WTC11 (cell line): Measurements from ENCODE around the gene PSMD11. TPM values are rescaled to one million over a fixed set of nuclear protein-coding genes. Genes with fewer than 3 reads are reported as not detected.

Experiments used
- ATAC-seq: fragments of 200-7000 bp; cut with Tn5 transposase; 2 replicates; pipeline ENCODE4 v1.10.0; 2021; ENCODE audit warnings: mild to moderate bottlenecking, moderate library complexity
- CTCF ChIA-PET: fragments of 300-600 bp; sonication (Branson Sonifier 250); formaldehyde crosslinking; loops from one replicate; lab custom pipeline; 2021; ENCODE audit warnings: antibody characterized with exemption; lab: Charles Lee
- POLR2A ChIA-PET: fragments of 350-600 bp; sonication (Branson Sonifier 250); formaldehyde crosslinking; loops from one replicate; lab custom pipeline; 2021; ENCODE audit warnings: antibody characterized with exemption; lab: Charles Lee
- DNase-seq: peaks from one replicate; pipeline ENCODE4 v3.0.0; 2021; ENCODE audit warnings: low spot score
- H3K27ac Mint-ChIP-seq: 2 replicates; pipeline ENCODE4 v1.8.0; 2021; ENCODE audit warnings: mixed read lengths
- H3K27me3 Mint-ChIP-seq: 2 replicates; pipeline ENCODE4 v1.8.0; 2021; ENCODE audit warnings: low read depth, mild to moderate bottlenecking, moderate library complexity, mixed read lengths
- H3K36me3 Mint-ChIP-seq: 2 replicates; pipeline ENCODE4 v1.8.0; 2021; ENCODE audit warnings: mixed read lengths
- H3K4me1 Mint-ChIP-seq: 2 replicates; pipeline ENCODE4 v1.8.0; 2022; ENCODE audit warnings: mixed read lengths
- H3K4me3 Mint-ChIP-seq: 2 replicates; pipeline ENCODE4 v1.8.0; 2021; ENCODE audit warnings: mild to moderate bottlenecking, moderate library complexity, mixed read lengths
- H3K9me3 Mint-ChIP-seq: 2 replicates; pipeline ENCODE4 v1.8.0; 2021; ENCODE audit warnings: mixed read lengths
- CREM ChIP-seq: sonication (generic); formaldehyde crosslinking; IDR thresholded peaks from 2 replicates; pipeline ENCODE4 v1.8.1; 2022; ENCODE audit warnings: mild to moderate bottlenecking, missing genetic modification reagents, moderate library complexity
- E2F1 ChIP-seq: sonication (generic); formaldehyde crosslinking; IDR thresholded peaks from 2 replicates; pipeline ENCODE4 v1.8.0; 2022; ENCODE audit warnings: mild to moderate bottlenecking, missing genetic modification reagents
- ELF4 ChIP-seq: sonication (generic); formaldehyde crosslinking; IDR thresholded peaks from 2 replicates; pipeline ENCODE4 v1.8.1; 2022; ENCODE audit warnings: low read depth, mild to moderate bottlenecking, moderate library complexity, missing genetic modification reagents
- ERG ChIP-seq: fragments of 250-450 bp; sonication (Bioruptor Pico); IDR thresholded peaks from 2 replicates; pipeline ENCODE4 v1.8.0; 2021; ENCODE audit warnings: mild to moderate bottlenecking
- FOXJ3 ChIP-seq: sonication (generic); formaldehyde crosslinking; IDR thresholded peaks from 2 replicates; pipeline ENCODE4 v1.9.0; 2021; ENCODE audit warnings: missing genetic modification reagents, mild to moderate bottlenecking, borderline replicate concordance
- GTF2I ChIP-seq: fragments of 250-450 bp; sonication (Bioruptor Pico); conservative IDR thresholded peaks from 2 replicates; pipeline ENCODE4 v1.4.0; 2021; ENCODE audit warnings: mild to moderate bottlenecking
- JUN ChIP-seq: sonication (generic); formaldehyde crosslinking; IDR thresholded peaks from 2 replicates; pipeline ENCODE4 v1.8.0; 2023; ENCODE audit warnings: mild to moderate bottlenecking, missing genetic modification reagents
- NFE2L1 ChIP-seq: sonication (generic); formaldehyde crosslinking; IDR thresholded peaks from 2 replicates; pipeline ENCODE4 v1.8.1; 2023; ENCODE audit warnings: missing genetic modification reagents
- TP53 ChIP-seq: sonication (generic); formaldehyde crosslinking; IDR thresholded peaks from 2 replicates; pipeline ENCODE4 v1.8.1; 2023; ENCODE audit warnings: mild to moderate bottlenecking, missing genetic modification reagents
- ZNF121 ChIP-seq: sonication (generic); formaldehyde crosslinking; IDR thresholded peaks from 2 replicates; pipeline ENCODE4 v1.8.0; 2023; ENCODE audit warnings: missing genetic modification reagents
- ZNF416 ChIP-seq: fragments of 250-450 bp; sonication (Bioruptor Pico); IDR thresholded peaks from 2 replicates; pipeline ENCODE4 v1.9.0; 2021; ENCODE audit warnings: mild to moderate bottlenecking, inconsistent platforms
- total RNA-seq: library from RNA; stranded (reverse); gene quantifications from 3 replicates; pipeline ENCODE4 v1.2.3, GENCODE V29; 2021
- TF ChIP-seq, protein P1 (sequence below): fragments of 250-450 bp; sonication (Bioruptor Pico); IDR thresholded peaks from 2 replicates; pipeline ENCODE4 v1.9.0; 2021; ENCODE audit warnings: mild to moderate bottlenecking
- TF ChIP-seq, protein P2 (sequence below): fragments of 200-600 bp; IDR thresholded peaks from 2 replicates; pipeline ENCODE4 v1.8.0; 2022; ENCODE audit warnings: antibody characterized with exemption

PSMD11 gene
- total RNA-seq, 1 experiment from 2014 or later, result 155 TPM

- TF ChIP-seq, protein P1, sequence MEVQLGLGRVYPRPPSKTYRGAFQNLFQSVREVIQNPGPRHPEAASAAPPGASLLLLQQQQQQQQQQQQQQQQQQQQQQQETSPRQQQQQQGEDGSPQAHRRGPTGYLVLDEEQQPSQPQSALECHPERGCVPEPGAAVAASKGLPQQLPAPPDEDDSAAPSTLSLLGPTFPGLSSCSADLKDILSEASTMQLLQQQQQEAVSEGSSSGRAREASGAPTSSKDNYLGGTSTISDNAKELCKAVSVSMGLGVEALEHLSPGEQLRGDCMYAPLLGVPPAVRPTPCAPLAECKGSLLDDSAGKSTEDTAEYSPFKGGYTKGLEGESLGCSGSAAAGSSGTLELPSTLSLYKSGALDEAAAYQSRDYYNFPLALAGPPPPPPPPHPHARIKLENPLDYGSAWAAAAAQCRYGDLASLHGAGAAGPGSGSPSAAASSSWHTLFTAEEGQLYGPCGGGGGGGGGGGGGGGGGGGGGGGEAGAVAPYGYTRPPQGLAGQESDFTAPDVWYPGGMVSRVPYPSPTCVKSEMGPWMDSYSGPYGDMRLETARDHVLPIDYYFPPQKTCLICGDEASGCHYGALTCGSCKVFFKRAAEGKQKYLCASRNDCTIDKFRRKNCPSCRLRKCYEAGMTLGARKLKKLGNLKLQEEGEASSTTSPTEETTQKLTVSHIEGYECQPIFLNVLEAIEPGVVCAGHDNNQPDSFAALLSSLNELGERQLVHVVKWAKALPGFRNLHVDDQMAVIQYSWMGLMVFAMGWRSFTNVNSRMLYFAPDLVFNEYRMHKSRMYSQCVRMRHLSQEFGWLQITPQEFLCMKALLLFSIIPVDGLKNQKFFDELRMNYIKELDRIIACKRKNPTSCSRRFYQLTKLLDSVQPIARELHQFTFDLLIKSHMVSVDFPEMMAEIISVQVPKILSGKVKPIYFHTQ, result no peak
- no peak for TF ChIP-seq NFE2L1
Observed at GRCh38 chr17:32440722-32441121, 3.6 kb upstream of the PSMD11 start (continued).

DNA sequence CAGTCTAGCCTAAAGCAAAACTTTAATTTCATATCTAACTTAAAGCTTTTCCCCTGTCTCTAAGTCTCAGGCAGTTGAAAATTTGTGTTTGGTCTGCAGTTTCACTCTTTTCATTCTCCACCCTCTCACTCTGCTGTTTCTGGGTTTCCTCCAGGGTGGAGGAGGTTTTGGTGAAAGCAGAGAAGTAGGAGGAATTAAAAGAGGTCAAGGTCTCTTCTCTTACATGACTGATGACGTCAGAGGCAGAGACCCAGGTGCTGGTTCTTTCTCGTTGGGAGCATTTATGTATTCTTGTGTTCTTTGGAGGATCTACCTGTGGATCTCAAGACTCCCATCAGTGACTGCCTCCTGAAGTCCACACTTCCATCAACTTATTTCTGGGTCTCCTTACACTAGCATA, 2.4 kb upstream of the PSMD11 start:
- ChIA-PET POLR2A (no interaction called here), CTCF (no interaction called here)
- no peak for ATAC-seq
- TF ChIP-seq CREM (CRISPR knock-in tag), result no peak
- TF ChIP-seq ELF4 (CRISPR knock-in tag), result no peak
- no peak for TF ChIP-seq JUN (CRISPR knock-in tag)
- no peak for TF ChIP-seq FOXJ3 (CRISPR knock-in tag)
- Mint-ChIP-seq H3K27ac (no peak overlapping the region), H3K9me3 (peaks cover 13% of the 10 kb centered on the region), H3K4me1 (peaks cover 17% of the 10 kb centered on the region), H3K36me3 (peaks cover 10% of the 10 kb centered on the region), H3K4me3 (no peak overlapping the region), H3K27me3 (peaks cover 34% of the 10 kb centered on the region)
- no peak for DNase-seq

- H3K27ac Mint-ChIP-seq, result no peak overlapping the region
- TF ChIP-seq ZNF121 (peak; percentile 95), ZNF416 (no peak), TP53 (CRISPR knock-in tag) (no peak), ERG (no peak), GTF2I (CRISPR knock-in tag) (0 out of 2 replicates have a peak, but pooled peaks have one; percentile 36)
- TF ChIP-seq, protein P2, sequence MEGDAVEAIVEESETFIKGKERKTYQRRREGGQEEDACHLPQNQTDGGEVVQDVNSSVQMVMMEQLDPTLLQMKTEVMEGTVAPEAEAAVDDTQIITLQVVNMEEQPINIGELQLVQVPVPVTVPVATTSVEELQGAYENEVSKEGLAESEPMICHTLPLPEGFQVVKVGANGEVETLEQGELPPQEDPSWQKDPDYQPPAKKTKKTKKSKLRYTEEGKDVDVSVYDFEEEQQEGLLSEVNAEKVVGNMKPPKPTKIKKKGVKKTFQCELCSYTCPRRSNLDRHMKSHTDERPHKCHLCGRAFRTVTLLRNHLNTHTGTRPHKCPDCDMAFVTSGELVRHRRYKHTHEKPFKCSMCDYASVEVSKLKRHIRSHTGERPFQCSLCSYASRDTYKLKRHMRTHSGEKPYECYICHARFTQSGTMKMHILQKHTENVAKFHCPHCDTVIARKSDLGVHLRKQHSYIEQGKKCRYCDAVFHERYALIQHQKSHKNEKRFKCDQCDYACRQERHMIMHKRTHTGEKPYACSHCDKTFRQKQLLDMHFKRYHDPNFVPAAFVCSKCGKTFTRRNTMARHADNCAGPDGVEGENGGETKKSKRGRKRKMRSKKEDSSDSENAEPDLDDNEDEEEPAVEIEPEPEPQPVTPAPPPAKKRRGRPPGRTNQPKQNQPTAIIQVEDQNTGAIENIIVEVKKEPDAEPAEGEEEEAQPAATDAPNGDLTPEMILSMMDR, result 0 out of 2 replicates have a peak, but pooled peaks have one; percentile 91
Observed at GRCh38 chr17:32443827-32444300, 446 bp upstream of the PSMD11 start.

DNA sequence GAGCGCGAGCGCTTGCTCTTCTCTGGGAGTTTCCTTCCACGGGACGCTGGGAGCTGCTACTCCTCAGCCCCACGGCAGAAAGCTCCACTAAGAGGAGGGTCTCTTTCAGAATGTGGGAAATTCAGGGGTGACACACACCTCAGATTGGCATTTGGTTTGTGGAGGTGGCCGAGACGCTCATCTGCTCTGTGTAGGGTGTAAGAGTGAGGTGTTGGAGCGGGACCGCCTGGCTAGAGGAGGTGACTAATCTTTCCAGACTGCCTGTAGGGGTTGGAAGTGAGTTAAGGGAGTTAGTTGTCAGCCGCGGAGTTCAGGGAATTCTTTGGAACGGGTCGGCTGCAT, 735 bp downstream of the PSMD11 start:
- ATAC-seq, result peak; percentile 10
- CTCF ChIA-PET, result interaction anchor here (0.9 to 2.5 kb wide), 16 partner anchors 11 to 213 kb away, joined by 3 to 41 read pairs (median 10); partner anchors contain the start of gene CDK5R1
- H3K4me1 Mint-ChIP-seq, result peaks cover 19% of the 10 kb centered on the region
- no peak for TF ChIP-seq E2F1 (CRISPR knock-in tag)
- peaks cover 33% of the 10 kb centered on the region for H3K36me3 Mint-ChIP-seq
- H3K9me3 Mint-ChIP-seq, result peaks cover 13% of the 10 kb centered on the region
- peak overlapping the region; percentile 95 for H3K4me3 Mint-ChIP-seq
- peak overlapping the region; percentile 41 for H3K27ac Mint-ChIP-seq
- POLR2A ChIA-PET, result interaction anchor here (1.0 to 1.7 kb wide), 4 partner anchors 10 to 94 kb away, joined by 3 to 8 read pairs (median 5); partner anchors contain the start of gene CDK5R1
- H3K27me3 Mint-ChIP-seq, result peaks cover 29% of the 10 kb centered on the region
- DNase-seq, result peak; percentile 17

More at GRCh38 chr17:32443827-32444300, 446 bp upstream of the PSMD11 start:
- ChIA-PET POLR2A (interaction anchor here (0.9 to 1.7 kb wide), 5 partner anchors 9 to 216 kb away, joined by 3 to 8 read pairs (median 3); partner anchors contain the start of gene CDK5R1), CTCF (interaction anchor here (0.5 to 2.5 kb wide), 66 partner anchors 10 to 543 kb away, joined by 3 to 41 read pairs (median 4); partner anchors contain the start of genes CDK5R1, LRRC37B, RHOT1 and UTP6)
- H3K36me3 Mint-ChIP-seq, result peaks cover 23% of the 10 kb centered on the region
- peaks cover 19% of the 10 kb centered on the region for H3K4me1 Mint-ChIP-seq
- no peak for DNase-seq
- H3K9me3 Mint-ChIP-seq, result peaks cover 13% of the 10 kb centered on the region
- H3K27me3 Mint-ChIP-seq, result peaks cover 29% of the 10 kb centered on the region
- no peak for ATAC-seq
- H3K4me3 Mint-ChIP-seq, result peak overlapping the region; percentile 95
